SK-N-SH (cell line): ENCODE data around the gene DSP. TPM values are rescaled to one million over a fixed set of nuclear protein-coding genes. Genes with fewer than 3 reads are reported as not detected.
A peak's percentile ranks its signal among the peaks of the same experiment; 100 is the strongest.

Experiments
- CTCF ChIA-PET: fragments of 300-600, 350-600 bp; formaldehyde crosslinking; extraction: SDS; loops from one replicate; lab custom pipeline; 2021; lab: Yijun Ruan, JAX
- POLR2A ChIA-PET: fragments of 350-600 bp; sonication (Branson Sonifier 250); formaldehyde crosslinking; extraction: SDS; loops from one replicate; lab custom pipeline; 2020; ENCODE audit warnings: antibody characterized with exemption, inconsistent platforms; lab: Yijun Ruan, JAX
- DNase-seq: peaks from one replicate; pipeline ENCODE4 v3.0.0; 2012
- H2AFZ ChIP-seq: fragments of 200-600 bp; sonication (generic); 2 replicates; pipeline ENCODE4 v1.8.1; 2016; ENCODE audit warnings: antibody characterized with exemption, mild to moderate bottlenecking, low read depth
- H3F3A ChIP-seq: fragments of 200-600 bp; sonication (generic); replicated peaks from 2 replicates; pipeline ENCODE3; 2016; ENCODE audit warnings: antibody characterized with exemption, mild to moderate bottlenecking; ENCODE audit not compliant: insufficient read depth
- H3K27ac ChIP-seq, 2 experiments: fragments of 200-500 bp in 1 of 2; fragments of 200-600 bp in 1 of 2; sonication (Bioruptor generic) in 1 of 2; sonication (generic), shearing (Covaris generic) in 1 of 2; 2 replicates each; pipeline versions ENCODE4 v1.5.1 to v1.6.1; 2014 to 2016; ENCODE audit warnings: low read depth in 2 of 2, inconsistent platforms in 1 of 2, low read length in 1 of 2, mild to moderate bottlenecking in 1 of 2, mixed read lengths in 1 of 2
- H3K27me3 ChIP-seq: fragments of 200-600 bp; sonication (generic), shearing (Covaris generic); 2 replicates; pipeline ENCODE4 v1.6.1; 2016; ENCODE audit warnings: mixed run types; ENCODE audit not compliant: insufficient read depth
- H3K36me3 ChIP-seq, 2 experiments: fragments of 200-500 bp in 1 of 2; fragments of 200-600 bp in 1 of 2; sonication (Bioruptor generic) in 1 of 2; sonication (generic) in 1 of 2; replicated peaks in 1 of 2; 2 replicates each; pipeline versions ENCODE3 to v1.5.1; 2014 to 2016; ENCODE audit warnings: low read length in 1 of 2, mild to moderate bottlenecking in 1 of 2; ENCODE audit not compliant: insufficient read depth in 2 of 2, control insufficient read depth in 1 of 2
- H3K4me1 ChIP-seq, 2 experiments: fragments of 200-500 bp in 1 of 2; fragments of 200-600 bp in 1 of 2; sonication (Bioruptor generic) in 1 of 2; sonication (generic), shearing (Covaris generic) in 1 of 2; 2 replicates each; pipeline versions ENCODE4 v1.5.1 to v1.6.1; 2014 to 2016; ENCODE audit warnings: low read depth in 1 of 2, low read length in 1 of 2, mixed run types in 1 of 2; ENCODE audit not compliant: insufficient read depth in 2 of 2, control insufficient read depth in 1 of 2
- H3K4me2 ChIP-seq: fragments of 200-600 bp; sonication (generic), shearing (Covaris generic); 2 replicates; pipeline ENCODE4 v1.6.1; 2017; ENCODE audit warnings: mixed run types
- H3K4me3 ChIP-seq, 2 experiments: fragments of 200-500 bp in 1 of 2; fragments of 200-600 bp in 1 of 2; sonication (Bioruptor generic) in 1 of 2; sonication (generic), shearing (Covaris generic) in 1 of 2; 2 replicates each; pipeline versions ENCODE4 v1.5.1 to v1.8.1; 2014 to 2016; ENCODE audit warnings: low read depth in 2 of 2, inconsistent platforms in 1 of 2, low read length in 1 of 2, mild to moderate bottlenecking in 1 of 2, mixed read lengths in 1 of 2, moderate library complexity in 1 of 2
- H3K79me2 ChIP-seq: fragments of 200-600 bp; sonication (generic); 2 replicates; pipeline ENCODE4 v1.8.1; 2017; ENCODE audit warnings: mild to moderate bottlenecking; ENCODE audit not compliant: insufficient read depth
- H3K9ac ChIP-seq: fragments of 200-600 bp; sonication (generic); 2 replicates; pipeline ENCODE4 v1.6.1; 2017; ENCODE audit warnings: mixed run types
- H3K9me2 ChIP-seq: fragments of 200-600 bp; sonication (generic); 2 replicates; pipeline ENCODE4 v1.6.1; 2017; ENCODE audit warnings: mixed run types
- H3K9me3 ChIP-seq: fragments of 200-600 bp; sonication (generic); 2 replicates; pipeline ENCODE4 v1.6.1; 2017; ENCODE audit warnings: mixed run types, mild to moderate bottlenecking, moderate library complexity
- H4K20me1 ChIP-seq: fragments of 200-600 bp; sonication (generic); 2 replicates; pipeline ENCODE4 v1.6.1; 2017; ENCODE audit warnings: mild to moderate bottlenecking, mixed run types; ENCODE audit not compliant: insufficient read depth
- ELF1 ChIP-seq: IDR thresholded peaks from 2 replicates; pipeline ENCODE4 v1.4.0; 2012
- EP300 ChIP-seq, 2 experiments: IDR thresholded peaks; 2 replicates each; pipeline versions ENCODE4 v1.4.0 to v1.6.1; 2012; ENCODE audit warnings: borderline replicate concordance in 1 of 2, low read depth in 1 of 2, low read length in 1 of 2
- EZH2phosphoT487 ChIP-seq: fragments of 200-600 bp; sonication (generic); IDR thresholded peaks from 2 replicates; pipeline ENCODE4 v1.6.1; 2017; ENCODE audit warnings: low read depth, mixed run types, mild to moderate bottlenecking, antibody characterized with exemption, moderate library complexity, borderline replicate concordance
- GABPA ChIP-seq: IDR thresholded peaks from 2 replicates; pipeline ENCODE4 v1.4.0; 2012; ENCODE audit warnings: low read depth, mild to moderate bottlenecking
- IRF3 ChIP-seq: fragments of 150-350 bp; IDR thresholded peaks from 2 replicates; pipeline ENCODE4 v1.6.1; 2016; ENCODE audit warnings: mild to moderate bottlenecking, low read depth, low read length
- NFIC ChIP-seq: IDR thresholded peaks from 2 replicates; pipeline ENCODE4 v1.4.0; 2012; ENCODE audit warnings: borderline replicate concordance
- NRF1 ChIP-seq: IDR thresholded peaks from 2 replicates; pipeline ENCODE4 v1.6.1; 2012; ENCODE audit warnings: low read depth, mild to moderate bottlenecking, low read length
- RAD21 ChIP-seq: IDR thresholded peaks from 2 replicates; pipeline ENCODE4 v1.6.1; 2012; ENCODE audit warnings: mild to moderate bottlenecking, low read length
- RXRA ChIP-seq: IDR thresholded peaks from 2 replicates; pipeline ENCODE4 v1.4.0; 2012; ENCODE audit warnings: low read depth, mild to moderate bottlenecking, borderline replicate concordance
- SIN3A ChIP-seq: IDR thresholded peaks from 2 replicates; pipeline ENCODE4 v1.6.1; 2012; ENCODE audit warnings: low read depth, mild to moderate bottlenecking, low read length, moderate library complexity, borderline replicate concordance
- SMC3 ChIP-seq: IDR thresholded peaks from 2 replicates; pipeline ENCODE4 v1.6.1; 2012; ENCODE audit warnings: low read depth, low read length, improper control_type of control experiment
- TCF12 ChIP-seq: IDR thresholded peaks from 2 replicates; pipeline ENCODE4 v1.4.0; 2012
- USF1 ChIP-seq: IDR thresholded peaks from 2 replicates; pipeline ENCODE4 v1.4.0; 2012; ENCODE audit warnings: low read depth, borderline replicate concordance
- USF2 ChIP-seq: fragments of 150-350 bp; IDR thresholded peaks from 2 replicates; pipeline ENCODE4 v1.6.1; 2017; ENCODE audit warnings: antibody characterized with exemption, low read length, low read depth, borderline replicate concordance
- YY1 ChIP-seq: IDR thresholded peaks from 2 replicates; pipeline ENCODE4 v1.4.0; 2012; ENCODE audit warnings: low read depth, mild to moderate bottlenecking
- ZBTB33 ChIP-seq: IDR thresholded peaks from 2 replicates; pipeline ENCODE4 v1.4.0; 2012; ENCODE audit warnings: low read depth, borderline replicate concordance
- WGBS: methylation state at CpG from one replicate; pipeline ENCODE4 v1.1.6; 2017; ENCODE audit warnings: low lambda C conversion rate; 5-methylcytosine and 5-hydroxymethylcytosine counted together
- polyA plus RNA-seq, 3 experiments: library from polyadenylated mRNA; depleted of rRNA; stranded (reverse); fragments of >200 nt; gene quantifications; 2 replicates each; pipeline ENCODE4 v1.2.3, GENCODE V29; 2012
- TF ChIP-seq, protein P1 (sequence below): IDR thresholded peaks from 2 replicates; pipeline ENCODE4 v1.4.0; 2012; ENCODE audit warnings: low read depth

Gene DSP
- polyA plus RNA-seq, 1 of the 3 experiments (the other 2 are of a cell fraction), result 0.02 TPM

GRCh38 chr6:7538484-7538883 is 3.0 kb upstream of the DSP start:
- no peak for DNase-seq
- Histone ChIP-seq H3K9ac (no peak overlapping the region), H3K36me3 (no peaks in the 10 kb centered on the region), H3K27ac (no peak overlapping the region), H3K4me3 (no peak overlapping the region), H3K79me2 (no peaks in the 10 kb centered on the region), H3K4me2 (no peak overlapping the region), H3K27me3 (peaks cover 62% of the 10 kb centered on the region), H2AFZ (no peak overlapping the region), H3F3A (no peaks in the 10 kb centered on the region), H3K9me3 (no peaks in the 10 kb centered on the region), H3K9me2 (no peaks in the 10 kb centered on the region), H4K20me1 (no peaks in the 10 kb centered on the region), H3K4me1 (no peaks in the 10 kb centered on the region; a peak in 1 of 4 replicates)
- ChIA-PET POLR2A (no interaction called here), CTCF (interaction anchor here (0.8 to 1.1 kb wide), 2 partner anchors 10 to 76 kb away, joined by 3 read pairs; no protein-coding TSS in a partner anchor)
- 13% methylated on average over 5 of the region's 5 CpGs for WGBS
- TF ChIP-seq ZBTB33, result no peak
- TF ChIP-seq SIN3A, result no peak
- TF ChIP-seq, protein P1, sequence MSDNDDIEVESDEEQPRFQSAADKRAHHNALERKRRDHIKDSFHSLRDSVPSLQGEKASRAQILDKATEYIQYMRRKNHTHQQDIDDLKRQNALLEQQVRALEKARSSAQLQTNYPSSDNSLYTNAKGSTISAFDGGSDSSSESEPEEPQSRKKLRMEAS, result no peak
- TF ChIP-seq SMC3, result no peak
- TF ChIP-seq TCF12, result no peak
- no peak for TF ChIP-seq IRF3

GRCh38 chr6:7540595-7540994 is 876 bp upstream of the DSP start:
- WGBS, result 31% methylated on average over 17 of the region's 17 CpGs
- no peak overlapping the region for H3K4me3 ChIP-seq
- no peak overlapping the region for H2AFZ ChIP-seq
- no peaks in the 10 kb centered on the region; a peak in 1 of 4 replicates for H3K4me1 ChIP-seq
- no peak overlapping the region for H3K4me2 ChIP-seq
- no peaks in the 10 kb centered on the region for H3K79me2 ChIP-seq
- H3K27ac ChIP-seq, result no peak overlapping the region
- H4K20me1 ChIP-seq, result no peaks in the 10 kb centered on the region
- no peaks in the 10 kb centered on the region for H3K9me2 ChIP-seq
- POLR2A ChIA-PET, result no interaction called here
- H3K27me3 ChIP-seq, result peaks cover 77% of the 10 kb centered on the region
- H3K9ac ChIP-seq, result no peak overlapping the region
- H3K9me3 ChIP-seq, result no peaks in the 10 kb centered on the region
- TF ChIP-seq NRF1, result no peak
- TF ChIP-seq TCF12, result no peak
- TF ChIP-seq SMC3, result no peak
- TF ChIP-seq EZH2phosphoT487, result no peak
- TF ChIP-seq ZBTB33, result no peak
- TF ChIP-seq USF2, result no peak
- TF ChIP-seq RXRA, result no peak
- no peak for TF ChIP-seq NFIC
- no peak for TF ChIP-seq EP300 (IDR thresholded peaks at IDR 0.05; ENCODE audit: borderline replicate concordance in 1 of 2, low read depth in 1 of 2, low read length in 1 of 2)
- no peak for TF ChIP-seq GABPA
- TF ChIP-seq, protein P1, result no peak
- TF ChIP-seq RAD21, result no peak
- no peak for TF ChIP-seq ELF1
- TF ChIP-seq USF1, result no peak
- TF ChIP-seq YY1, result no peak
- no peaks in the 10 kb centered on the region for H3F3A ChIP-seq
- DNase-seq, result peak; percentile 19
- H3K36me3 ChIP-seq, result no peaks in the 10 kb centered on the region
- CTCF ChIA-PET, result no interaction called here
